PC-9 (cell line): ENCODE results near the gene DENND1A.

Experiments used
- EZH2 ChIP-seq: fragments of 200-600 bp; sonication (generic); IDR thresholded peaks from 2 replicates; pipeline ENCODE4 v1.8.0; 2017; ENCODE audit warnings: antibody characterized with exemption, low read depth
- TF ChIP-seq, protein P1 (sequence below): fragments of 200-600 bp; sonication (generic); conservative IDR thresholded peaks from 2 replicates; pipeline ENCODE4 v1.6.1; 2017; ENCODE audit warnings: mixed run types, antibody characterized with exemption, mild to moderate bottlenecking, moderate library complexity

DNA sequence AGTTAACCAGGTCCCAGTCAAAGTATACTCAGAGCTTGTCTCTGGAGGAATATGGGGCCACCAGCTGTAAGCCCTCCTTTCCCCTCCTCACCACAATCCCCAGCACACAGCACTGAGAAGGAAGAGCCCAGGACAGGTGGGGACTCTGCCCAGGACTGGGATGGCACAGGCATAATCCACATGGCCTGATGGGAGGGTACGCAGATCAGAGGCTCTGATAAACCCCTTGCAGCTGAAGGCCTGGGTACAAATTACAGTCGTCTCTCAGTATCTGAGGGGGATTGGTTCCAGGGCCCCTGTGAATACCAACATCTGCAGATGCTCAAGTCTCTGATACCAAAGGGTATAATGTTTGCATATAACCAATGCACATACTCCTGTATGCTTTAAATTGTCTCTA, 328.1 kb downstream of the DENND1A start:
- TF ChIP-seq, protein P1, sequence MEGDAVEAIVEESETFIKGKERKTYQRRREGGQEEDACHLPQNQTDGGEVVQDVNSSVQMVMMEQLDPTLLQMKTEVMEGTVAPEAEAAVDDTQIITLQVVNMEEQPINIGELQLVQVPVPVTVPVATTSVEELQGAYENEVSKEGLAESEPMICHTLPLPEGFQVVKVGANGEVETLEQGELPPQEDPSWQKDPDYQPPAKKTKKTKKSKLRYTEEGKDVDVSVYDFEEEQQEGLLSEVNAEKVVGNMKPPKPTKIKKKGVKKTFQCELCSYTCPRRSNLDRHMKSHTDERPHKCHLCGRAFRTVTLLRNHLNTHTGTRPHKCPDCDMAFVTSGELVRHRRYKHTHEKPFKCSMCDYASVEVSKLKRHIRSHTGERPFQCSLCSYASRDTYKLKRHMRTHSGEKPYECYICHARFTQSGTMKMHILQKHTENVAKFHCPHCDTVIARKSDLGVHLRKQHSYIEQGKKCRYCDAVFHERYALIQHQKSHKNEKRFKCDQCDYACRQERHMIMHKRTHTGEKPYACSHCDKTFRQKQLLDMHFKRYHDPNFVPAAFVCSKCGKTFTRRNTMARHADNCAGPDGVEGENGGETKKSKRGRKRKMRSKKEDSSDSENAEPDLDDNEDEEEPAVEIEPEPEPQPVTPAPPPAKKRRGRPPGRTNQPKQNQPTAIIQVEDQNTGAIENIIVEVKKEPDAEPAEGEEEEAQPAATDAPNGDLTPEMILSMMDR: no peak
- no peak for TF ChIP-seq EZH2
